ENCODE data around the gene RC3H1.

- TF ChIP-seq CTCF (IDR thresholded peaks at IDR 0.05), result no peak
- TF ChIP-seq POLR2A (IDR thresholded peaks at IDR 0.05), result no peak
- TF ChIP-seq EP300 (IDR thresholded peaks at IDR 0.05), result no peak
These were observed 6.3 kb upstream of the RC3H1 start for GRCh38 chr1:174028495-174028894.

Measured in stomach (tissue), 4 donors.